Kidney capillary endothelial cell (primary cell): Measurements from ENCODE around the gene AMPD1.

ENCODE experiments used
- DNase-seq: peaks from one replicate; pipeline ENCODE4 v3.0.0-alpha.2; 2018; ENCODE audit warnings: low spot score

The AMPD1 gene

GRCh38 chr1:114632427-114632826 lies 62.9 kb downstream of the AMPD1 start:
- DNase-seq: no peak

DNA sequence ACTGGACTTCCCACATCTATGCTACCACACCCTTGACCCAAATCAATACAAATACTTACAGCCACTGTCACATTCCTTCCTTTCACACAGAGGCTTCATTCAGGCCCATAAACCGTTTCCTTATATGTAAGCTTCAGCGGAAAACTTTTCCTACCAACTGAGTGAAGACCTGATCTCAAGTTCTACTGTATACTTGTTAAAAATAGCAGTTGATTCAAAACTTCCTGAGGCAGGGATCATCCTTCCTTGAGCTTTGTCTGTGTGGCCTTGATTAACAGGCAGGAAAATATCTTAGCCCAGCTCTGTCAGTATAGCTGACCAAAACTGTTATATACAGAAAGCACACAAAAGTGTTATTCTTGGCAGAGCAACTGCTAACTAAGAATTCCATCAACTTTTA lies 68.2 kb downstream of the AMPD1 start:
- no peak for DNase-seq

DNA sequence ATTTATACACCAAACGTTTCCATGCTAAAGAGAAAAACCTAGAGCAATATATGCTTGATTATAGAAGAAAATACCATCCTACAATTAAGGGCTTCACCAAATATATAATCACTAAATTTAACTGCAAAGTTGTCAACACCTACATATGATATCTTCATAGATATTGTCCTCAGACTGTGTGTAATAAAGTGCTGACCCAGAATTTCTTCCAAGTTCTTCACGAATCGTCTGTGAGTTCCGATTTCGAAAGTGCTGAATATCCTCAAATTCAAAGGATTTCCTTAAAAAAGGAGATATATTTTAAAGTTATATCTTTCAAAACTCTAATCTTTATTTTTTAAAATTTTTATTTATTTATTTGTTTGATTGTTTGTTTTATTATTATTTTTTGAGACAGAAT lies 72.0 kb downstream of the AMPD1 start:
- no peak for DNase-seq
